ENCODE measurements around the gene NR5A1. TPM values are rescaled to one million over a fixed set of nuclear protein-coding genes. Genes with fewer than 3 reads are reported as not detected.

The NR5A1 gene
- total and polyA plus RNA-seq, 10 of the 15 experiments (the other 5 are each of a cell fraction or from before 2014, with no cell fraction given), result 0.06 to 0.24 (median 0.08) TPM; not detected in 5

- TF ChIP-seq, protein P1, sequence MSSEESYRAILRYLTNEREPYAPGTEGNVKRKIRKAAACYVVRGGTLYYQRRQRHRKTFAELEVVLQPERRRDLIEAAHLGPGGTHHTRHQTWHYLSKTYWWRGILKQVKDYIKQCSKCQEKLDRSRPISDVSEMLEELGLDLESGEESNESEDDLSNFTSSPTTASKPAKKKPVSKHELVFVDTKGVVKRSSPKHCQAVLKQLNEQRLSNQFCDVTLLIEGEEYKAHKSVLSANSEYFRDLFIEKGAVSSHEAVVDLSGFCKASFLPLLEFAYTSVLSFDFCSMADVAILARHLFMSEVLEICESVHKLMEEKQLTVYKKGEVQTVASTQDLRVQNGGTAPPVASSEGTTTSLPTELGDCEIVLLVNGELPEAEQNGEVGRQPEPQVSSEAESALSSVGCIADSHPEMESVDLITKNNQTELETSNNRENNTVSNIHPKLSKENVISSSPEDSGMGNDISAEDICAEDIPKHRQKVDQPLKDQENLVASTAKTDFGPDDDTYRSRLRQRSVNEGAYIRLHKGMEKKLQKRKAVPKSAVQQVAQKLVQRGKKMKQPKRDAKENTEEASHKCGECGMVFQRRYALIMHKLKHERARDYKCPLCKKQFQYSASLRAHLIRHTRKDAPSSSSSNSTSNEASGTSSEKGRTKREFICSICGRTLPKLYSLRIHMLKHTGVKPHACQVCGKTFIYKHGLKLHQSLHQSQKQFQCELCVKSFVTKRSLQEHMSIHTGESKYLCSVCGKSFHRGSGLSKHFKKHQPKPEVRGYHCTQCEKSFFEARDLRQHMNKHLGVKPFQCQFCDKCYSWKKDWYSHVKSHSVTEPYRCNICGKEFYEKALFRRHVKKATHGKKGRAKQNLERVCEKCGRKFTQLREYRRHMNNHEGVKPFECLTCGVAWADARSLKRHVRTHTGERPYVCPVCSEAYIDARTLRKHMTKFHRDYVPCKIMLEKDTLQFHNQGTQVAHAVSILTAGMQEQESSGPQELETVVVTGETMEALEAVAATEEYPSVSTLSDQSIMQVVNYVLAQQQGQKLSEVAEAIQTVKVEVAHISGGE (CRISPR knock-in tag; IDR thresholded peaks at IDR 0.05), result no peak
- TF ChIP-seq SKIL (IDR thresholded peaks at IDR 0.05; ENCODE audit: low read depth, poor library complexity, severe bottlenecking), result no peak
Measured at GRCh38 chr9:124448019-124448418, 59.2 kb downstream of the NR5A1 start (continued).

DNA sequence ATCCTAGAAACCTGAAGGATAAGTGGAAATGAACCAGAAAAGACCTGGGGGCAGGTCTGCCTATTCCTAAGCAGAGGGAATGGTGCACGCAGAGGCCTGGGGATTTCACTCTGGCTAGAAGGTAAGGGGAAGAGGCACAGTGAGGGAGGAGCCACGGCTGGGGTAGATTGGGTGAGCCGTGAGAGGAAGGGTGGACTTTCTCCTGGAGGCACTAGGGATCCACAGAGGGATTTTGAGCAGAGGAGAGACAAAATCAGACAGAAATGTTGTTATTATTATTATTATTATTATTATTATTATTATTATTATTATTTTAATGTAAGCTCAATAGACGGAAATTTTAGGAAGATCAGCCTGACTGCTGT lies 59.9 kb downstream of the NR5A1 start:
- intact Hi-C loops (cut with micrococcal nuclease; ENCODE audit: unreplicated experiment), result loop anchor here (2.0 kb wide), 1 partner anchor 28 kb away; no protein-coding TSS in a partner anchor
- ChIA-PET SMC1A (ENCODE audit: uncharacterized antibody, unreplicated experiment) (no interaction called here), CTCF (interaction anchor here (0.5 to 1.0 kb wide), 5 partner anchors 37 to 321 kb away, joined by 3 to 5 read pairs (median 3); no protein-coding TSS in a partner anchor), POLR2A (no interaction called here), RAD21 (ENCODE audit: unreplicated experiment) (no interaction called here)
- H4K20me1 ChIP-seq (ENCODE audit: control insufficient read depth, insufficient read depth), result no peaks in the 10 kb centered on the region
- no peak overlapping the region for H3K27ac ChIP-seq (ENCODE audit: control insufficient read depth, insufficient read depth)
- no peak overlapping the region for H3K4me2 ChIP-seq (ENCODE audit: control insufficient read depth, insufficient read depth)
- H2AFZ ChIP-seq (ENCODE audit: control insufficient read depth, low read depth, low read length), result no peak overlapping the region
- ATAC-seq (no peak), DNase-seq (ENCODE audit: low read depth, low spot score) (no peak), FAIRE-seq (no peak)
- peaks cover 5 to 9% of the 10 kb centered on the region in 2 experiments; a peak in 3 of 4 replicates for H3K27me3 ChIP-seq (replicated peaks in 1 of 2; ENCODE audit: control insufficient read depth in 2 of 2, insufficient read depth in 2 of 2, low read length in 1 of 2)
- WGBS (ENCODE audit: insufficient coverage, insufficient replicate concordance, low lambda C conversion rate, missing lambda C conversion rate), result 25% methylated on average over 4 of the region's 4 CpGs
- H3K9ac ChIP-seq (ENCODE audit: control insufficient read depth, insufficient read depth, low read length), result no peak overlapping the region
- H3K9me3 ChIP-seq (replicated peaks; ENCODE audit: control insufficient read depth, insufficient read depth, low read length), result peaks cover 2% of the 10 kb centered on the region; the same call in 1 of the 3 replicates
- H3K79me2 ChIP-seq (ENCODE audit: control insufficient read depth, insufficient read depth, low read length), result no peaks in the 10 kb centered on the region
- no peaks in the 10 kb centered on the region for H3K4me1 ChIP-seq (ENCODE audit: control insufficient read depth, insufficient read depth, low read length)
- H3K4me3 ChIP-seq, result no peak overlapping the region
- in situ Hi-C loops (cut with MboI), result no loop called here
- no peaks in the 10 kb centered on the region for H3K36me3 ChIP-seq (ENCODE audit: control insufficient read depth in 2 of 2, insufficient read depth in 2 of 2, low read length in 1 of 2)
- BruUV-seq (replicated peaks), result no TSS peak
- TF ChIP-seq ZNF274 (IDR thresholded peaks at IDR 0.05; ENCODE audit: insufficient read depth, insufficient read length) (no peak), FOS (IDR thresholded peaks at IDR 0.05; ENCODE audit: borderline replicate concordance, extremely low read depth, insufficient read length) (no peak), CUX1 (IDR thresholded peaks at IDR 0.05; ENCODE audit: insufficient replicate concordance, low read depth, low read length) (no peak), STAT3 (IDR thresholded peaks at IDR 0.05; ENCODE audit: low read depth, low read length) (no peak), BRCA1 (IDR thresholded peaks at IDR 0.05; ENCODE audit: low read depth, low read length) (no peak)
- TF ChIP-seq, protein P2, sequence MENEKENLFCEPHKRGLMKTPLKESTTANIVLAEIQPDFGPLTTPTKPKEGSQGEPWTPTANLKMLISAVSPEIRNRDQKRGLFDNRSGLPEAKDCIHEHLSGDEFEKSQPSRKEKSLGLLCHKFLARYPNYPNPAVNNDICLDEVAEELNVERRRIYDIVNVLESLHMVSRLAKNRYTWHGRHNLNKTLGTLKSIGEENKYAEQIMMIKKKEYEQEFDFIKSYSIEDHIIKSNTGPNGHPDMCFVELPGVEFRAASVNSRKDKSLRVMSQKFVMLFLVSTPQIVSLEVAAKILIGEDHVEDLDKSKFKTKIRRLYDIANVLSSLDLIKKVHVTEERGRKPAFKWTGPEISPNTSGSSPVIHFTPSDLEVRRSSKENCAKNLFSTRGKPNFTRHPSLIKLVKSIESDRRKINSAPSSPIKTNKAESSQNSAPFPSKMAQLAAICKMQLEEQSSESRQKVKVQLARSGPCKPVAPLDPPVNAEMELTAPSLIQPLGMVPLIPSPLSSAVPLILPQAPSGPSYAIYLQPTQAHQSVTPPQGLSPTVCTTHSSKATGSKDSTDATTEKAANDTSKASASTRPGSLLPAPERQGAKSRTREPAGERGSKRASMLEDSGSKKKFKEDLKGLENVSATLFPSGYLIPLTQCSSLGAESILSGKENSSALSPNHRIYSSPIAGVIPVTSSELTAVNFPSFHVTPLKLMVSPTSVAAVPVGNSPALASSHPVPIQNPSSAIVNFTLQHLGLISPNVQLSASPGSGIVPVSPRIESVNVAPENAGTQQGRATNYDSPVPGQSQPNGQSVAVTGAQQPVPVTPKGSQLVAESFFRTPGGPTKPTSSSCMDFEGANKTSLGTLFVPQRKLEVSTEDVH (IDR thresholded peaks at IDR 0.05; ENCODE audit: low read depth, partially characterized antibody), result no peak
